Right cardiac atrium (tissue), 5 donors: Measurements from ENCODE around the gene USH1C. TPM values are rescaled to one million over a fixed set of nuclear protein-coding genes. Genes with fewer than 3 reads are reported as not detected.

Experiments
- ATAC-seq, 2 donors: fragments of 200-7000 bp; cut with Tn5 transposase; one replicate each; pipeline versions ENCODE4 v1.8.0 to v1.9.1; 2020; ENCODE audit warnings: moderate library complexity in 2 of 2, mild to moderate bottlenecking in 1 of 2
- DNase-seq, 3 donors: peaks; one replicate each; pipeline ENCODE4 v3.0.0-alpha.2; 2020
- H3K27ac ChIP-seq: one replicate; pipeline ENCODE4 v1.5.1; 2013; ENCODE audit warnings: mild to moderate bottlenecking, low read length, control low read depth, moderate library complexity
- H3K27me3 ChIP-seq: one replicate; pipeline ENCODE4 v1.6.1; 2013; ENCODE audit not compliant: control insufficient read depth, insufficient read depth
- H3K4me1 ChIP-seq: one replicate; pipeline ENCODE4 v1.6.1; 2013; ENCODE audit warnings: low read length; ENCODE audit not compliant: control insufficient read depth, insufficient read depth
- H3K4me3 ChIP-seq: one replicate; pipeline ENCODE4 v1.5.1; 2013; ENCODE audit warnings: low read length, control low read depth
- H3K9me3 ChIP-seq: one replicate; pipeline ENCODE4 v1.6.1; 2013; ENCODE audit warnings: low read length; ENCODE audit not compliant: control insufficient read depth
- WGBS: extraction: QIAGEN DNeasy Blood & Tissue Kit; methylation state at CpG from one replicate; pipeline ENCODE4 v1.1.7; 2013; 5-methylcytosine and 5-hydroxymethylcytosine counted together
- intact Hi-C, 4 donors: fragments of 100-400 bp; cut with DNase I; formaldehyde crosslinking; loops; one replicate each; pipeline versions ENCODE4 v1.11.0 to v1.14.0; 2022 to 2023
- polyA plus RNA-seq: library from polyadenylated mRNA; stranded (reverse); fragments of 200-250 nt; gene quantifications from one replicate; pipeline ENCODE4 v1.2.3, GENCODE V29; 2013
- total RNA-seq, 4 donors: library from RNA; stranded (reverse); fragmentation: NEBNext Ultra II Directional; extraction: Animal tissue kit (Norgen Biotek cat#: 25700); gene quantifications; one replicate each; pipeline ENCODE4 v1.2.1, GENCODE V29; 2021
- donor health status: healthy with polysubstance abuse.
- donor health status: DM: no; HTN: yes; CAD: no.
- donor health status: DM: no; HTN: no; CAD: no.
- donor health status: DM: no; HTN: yes; CAD: no; lungs with severe emphysema.
- donor health status: DM: yes; HTN: yes; CAD: no.

USH1C gene
- total and polyA plus RNA-seq, 5 donors: 0.16 to 0.61 (median 0.33) TPM; not detected in 1

DNA sequence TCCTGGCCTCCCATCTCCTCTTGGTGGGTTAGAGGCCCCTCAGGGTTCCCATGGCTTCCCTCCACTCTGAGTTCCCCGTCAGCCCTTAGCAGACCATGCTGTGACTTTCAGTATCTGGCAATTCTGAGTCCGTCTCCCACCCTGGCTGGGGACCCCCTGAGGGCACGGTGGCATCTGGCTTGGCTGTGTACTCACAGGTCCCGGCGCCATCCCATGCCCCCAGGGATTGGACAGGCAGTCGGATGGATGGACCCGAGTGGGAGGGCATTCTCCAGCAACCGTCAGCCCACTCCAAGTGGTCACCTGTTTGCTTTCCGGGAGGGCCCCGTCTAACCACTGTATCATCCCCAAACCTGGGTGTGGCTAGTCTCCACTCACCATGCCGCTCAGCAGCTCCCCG, 43.5 kb downstream of the USH1C start:
- H3K27ac ChIP-seq: no peak overlapping the region
- H3K27me3 ChIP-seq: no peaks in the 10 kb centered on the region
- ATAC-seq (no peak), DNase-seq (peak in 1 of 3 donors; percentile 58)
- no peaks in the 10 kb centered on the region for H3K4me1 ChIP-seq
- no peak overlapping the region for H3K4me3 ChIP-seq
- no peaks in the 10 kb centered on the region for H3K9me3 ChIP-seq
- WGBS: 94% methylated on average over 12 of the region's 12 CpGs
- intact Hi-C loops: loop anchor here in 3 of 4 donors (5.0 to 10.0 kb wide), 3 partner anchors 113 to 276 kb away; partner anchors contain the start of gene KCNJ11 (in 1 of the 3)

DNA sequence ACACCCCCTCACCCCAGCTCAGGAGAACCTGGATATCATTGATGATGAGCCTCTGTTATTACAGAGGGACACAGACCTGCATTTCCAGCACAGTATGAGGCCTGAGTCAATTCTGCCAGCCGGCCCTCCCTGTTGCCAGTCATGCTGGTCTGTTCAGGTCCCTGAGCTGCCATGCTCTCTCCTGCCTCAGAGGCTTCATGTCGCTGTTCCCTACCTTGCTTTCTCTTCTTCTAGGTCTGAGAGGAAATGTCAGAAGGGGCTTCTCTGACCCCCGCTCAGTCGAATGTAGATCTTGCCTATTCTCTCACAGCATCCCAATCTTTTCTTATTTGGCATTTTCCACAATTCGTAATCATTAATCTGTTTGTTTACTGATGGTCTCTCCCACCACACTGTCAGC, 45.7 kb downstream of the USH1C start:
- intact Hi-C loops: no loop called here
- Histone ChIP-seq H3K4me1 (no peaks in the 10 kb centered on the region), H3K27me3 (no peaks in the 10 kb centered on the region), H3K9me3 (no peaks in the 10 kb centered on the region), H3K27ac (no peak overlapping the region), H3K4me3 (no peak overlapping the region)
- DNase-seq (no peak), ATAC-seq (no peak)
- WGBS: 78% methylated on average over 5 of the region's 5 CpGs

DNA sequence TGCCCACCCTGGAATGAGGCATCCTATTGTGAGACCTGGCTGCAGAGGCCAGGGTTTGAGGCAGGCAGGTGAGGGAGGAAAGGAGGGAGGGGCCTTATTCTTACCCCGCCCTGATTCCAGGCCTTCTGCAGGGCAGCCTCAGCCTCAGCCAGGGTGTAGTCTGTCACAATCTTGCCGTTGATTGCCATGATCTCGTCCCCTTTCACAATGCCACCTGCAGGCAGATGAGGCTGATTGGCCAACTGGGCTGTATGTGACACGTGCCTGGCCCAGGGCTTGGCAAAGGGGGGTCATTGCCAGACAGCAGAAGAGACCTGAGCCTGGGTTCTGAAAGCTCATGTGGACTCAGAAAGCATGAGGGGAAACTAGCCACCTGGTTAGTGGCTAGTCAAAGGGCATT, 46.2 kb downstream of the USH1C start:
- 54% methylated on average over 4 of the region's 4 CpGs for WGBS
- no peak for DNase-seq
- intact Hi-C loops: no loop called here
- no peaks in the 10 kb centered on the region for H3K27me3 ChIP-seq
- no peaks in the 10 kb centered on the region for H3K9me3 ChIP-seq
- no peak for ATAC-seq
- H3K27ac ChIP-seq: no peak overlapping the region
- H3K4me3 ChIP-seq: no peak overlapping the region
- H3K4me1 ChIP-seq: no peaks in the 10 kb centered on the region

DNA sequence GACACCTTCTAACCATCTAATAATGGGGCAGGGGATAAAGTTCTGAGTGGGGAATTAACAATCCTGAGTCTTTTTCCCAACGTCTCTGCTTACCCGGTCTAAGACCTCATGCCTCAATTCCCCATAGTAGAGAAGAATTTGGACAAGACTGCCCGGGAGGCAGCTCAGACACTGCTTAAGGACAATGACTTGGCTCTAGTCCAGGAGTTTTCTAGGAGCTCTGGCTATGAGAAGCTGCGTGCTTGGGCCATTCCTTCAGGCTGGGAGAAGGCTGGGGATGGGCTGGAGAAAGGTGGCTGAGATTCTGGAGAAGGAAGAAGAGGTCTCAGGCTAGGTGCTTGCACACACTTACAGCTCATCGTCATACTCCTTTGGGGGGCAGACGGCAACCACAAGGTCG, 47.8 kb downstream of the USH1C start:
- peak in 1 of 2 donors; percentile 48 for ATAC-seq
- Histone ChIP-seq H3K4me3 (no peak overlapping the region), H3K27me3 (no peaks in the 10 kb centered on the region), H3K27ac (no peak overlapping the region), H3K9me3 (no peaks in the 10 kb centered on the region), H3K4me1 (no peaks in the 10 kb centered on the region)
- intact Hi-C loops: no loop called here
- 57% methylated on average over 7 of the region's 7 CpGs for WGBS
- no peak for DNase-seq

DNA sequence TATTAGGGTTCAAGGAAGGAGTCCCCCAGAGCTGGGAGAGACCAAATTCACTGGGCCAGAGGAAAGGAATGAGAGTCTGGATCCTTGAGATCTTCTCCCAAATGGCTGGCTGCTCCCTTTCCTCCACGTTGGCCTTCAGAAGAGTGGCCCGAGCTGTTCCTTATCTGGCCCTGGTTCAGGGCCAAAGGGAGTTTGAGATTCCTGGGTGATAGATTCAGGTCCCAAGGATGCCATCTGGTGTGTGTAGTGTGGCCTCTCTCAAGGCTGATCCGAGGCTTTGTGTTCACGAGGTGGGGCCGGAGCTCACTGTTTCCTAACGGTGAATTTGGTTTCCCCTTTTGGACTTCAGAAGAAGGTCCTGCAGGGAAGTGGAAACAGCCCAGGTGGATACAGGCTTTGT, 50.2 kb downstream of the USH1C start:
- Histone ChIP-seq H3K4me1 (no peaks in the 10 kb centered on the region), H3K27me3 (no peaks in the 10 kb centered on the region), H3K27ac (no peak overlapping the region), H3K9me3 (no peaks in the 10 kb centered on the region), H3K4me3 (no peak overlapping the region)
- intact Hi-C loops: loop anchor here in 1 of 4 donors (5.0 kb wide), 1 partner anchor 102 kb away; no protein-coding TSS in a partner anchor
- ATAC-seq (no peak), DNase-seq (no peak)
- 68% methylated on average over 6 of the region's 6 CpGs for WGBS

DNA sequence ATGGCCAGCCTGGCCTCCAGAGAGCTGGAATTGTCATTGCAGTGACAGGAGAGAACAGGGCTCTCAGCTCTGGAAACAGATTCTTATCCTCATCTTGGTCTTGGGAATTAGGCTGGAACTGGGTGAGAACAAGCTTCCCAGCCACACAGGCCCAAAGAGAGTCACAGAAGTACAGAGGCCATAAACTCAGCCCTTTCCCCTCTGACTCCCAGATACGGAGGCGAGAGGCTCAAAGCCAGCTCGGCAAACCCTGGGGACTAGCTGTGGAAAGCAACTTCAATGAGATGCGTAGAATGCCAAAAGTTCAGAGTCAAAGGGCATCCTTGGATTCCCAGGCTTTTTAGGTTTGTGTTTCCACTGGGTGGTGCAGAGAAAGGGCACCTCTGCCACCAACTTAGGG, 53.3 kb downstream of the USH1C start:
- H3K4me1 ChIP-seq: no peaks in the 10 kb centered on the region
- DNase-seq (no peak), ATAC-seq (no peak)
- intact Hi-C loops: loop anchor here in 1 of 4 donors (5.0 kb wide), 1 partner anchor 99 kb away; no protein-coding TSS in a partner anchor
- no peaks in the 10 kb centered on the region for H3K9me3 ChIP-seq
- WGBS: 77% methylated on average over 4 of the region's 4 CpGs
- H3K4me3 ChIP-seq: no peak overlapping the region
- H3K27ac ChIP-seq: no peak overlapping the region
- no peaks in the 10 kb centered on the region for H3K27me3 ChIP-seq

DNA sequence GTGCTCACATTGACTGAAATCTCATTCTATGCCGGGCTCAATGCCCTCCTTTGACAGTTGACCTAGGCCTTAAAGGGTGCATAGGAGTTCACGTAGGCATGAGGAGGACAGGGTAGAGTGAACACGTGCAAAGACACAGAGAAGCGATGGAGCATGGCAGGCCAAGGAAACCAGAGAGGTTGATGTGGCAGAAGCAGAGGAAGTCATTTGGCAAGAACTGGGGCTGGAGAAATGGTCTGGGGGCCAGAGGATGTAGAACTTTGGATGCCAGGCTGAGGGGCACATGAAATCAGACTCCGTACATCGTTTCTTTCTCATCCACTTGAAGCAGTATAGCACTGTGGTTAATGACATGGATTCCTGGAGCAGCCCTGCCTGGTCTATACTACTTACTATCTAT, 54.0 kb downstream of the USH1C start:
- DNase-seq: no peak
- intact Hi-C loops: loop anchor here in 1 of 4 donors (5.0 kb wide), 1 partner anchor 98 kb away; no protein-coding TSS in a partner anchor
- 84% methylated on average over 6 of the region's 6 CpGs for WGBS

DNA sequence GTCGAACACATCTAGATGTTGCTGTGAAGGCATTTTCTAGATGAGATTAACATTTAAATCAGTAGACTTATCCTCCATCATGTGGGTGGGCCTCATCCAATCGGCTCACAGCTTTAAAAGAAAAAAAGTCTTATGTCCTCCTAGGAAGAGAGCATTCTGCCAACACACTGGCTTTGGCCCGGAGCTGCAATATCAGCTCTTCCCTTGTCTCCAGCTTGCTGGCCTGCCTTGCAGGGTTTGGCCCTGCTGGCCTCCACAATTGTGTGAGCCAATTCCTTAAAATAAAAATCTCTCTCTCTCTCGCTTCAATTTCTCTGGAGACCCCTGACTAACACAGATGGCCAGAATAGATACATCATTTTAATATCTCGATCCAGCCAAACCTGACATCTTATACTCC, 54.5 kb downstream of the USH1C start:
- no peak overlapping the region for H3K4me3 ChIP-seq

More for the DNA sequence above, 54.0 kb downstream of the USH1C start:
- ATAC-seq: no peak
- H3K4me3 ChIP-seq: no peak overlapping the region
- no peak overlapping the region for H3K27ac ChIP-seq
- no peaks in the 10 kb centered on the region for H3K9me3 ChIP-seq
- no peaks in the 10 kb centered on the region for H3K4me1 ChIP-seq
- H3K27me3 ChIP-seq: no peaks in the 10 kb centered on the region

DNA sequence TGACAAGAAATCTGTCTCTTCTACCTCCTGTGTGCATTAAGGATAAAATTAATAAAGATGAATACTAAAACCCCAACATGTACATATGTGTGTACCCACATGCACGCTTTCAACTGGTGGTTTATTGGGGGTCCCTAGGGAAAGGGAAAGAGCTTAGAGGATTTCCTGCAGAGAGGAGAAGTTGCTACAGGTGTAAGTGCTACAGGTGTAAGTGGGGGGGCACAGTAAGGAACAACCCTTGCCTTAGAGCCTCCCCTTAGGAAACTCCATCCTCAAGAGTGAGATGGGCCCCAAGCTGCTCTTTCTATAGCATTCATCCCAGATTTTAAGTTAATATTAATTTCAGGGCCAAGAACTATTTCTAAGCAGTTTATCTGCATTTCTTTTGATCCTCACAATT, 55.7 kb downstream of the USH1C start:
- no peaks in the 10 kb centered on the region for H3K27me3 ChIP-seq
- intact Hi-C loops: no loop called here
- 81% methylated on average over 1 of the region's 1 CpG for WGBS

More for the DNA sequence above, 54.5 kb downstream of the USH1C start:
- intact Hi-C loops: loop anchor here in 1 of 4 donors (5.0 kb wide), 1 partner anchor 97 kb away; no protein-coding TSS in a partner anchor
- ATAC-seq (no peak), DNase-seq (no peak)
- WGBS: 39% methylated on average over 5 of the region's 5 CpGs
- Histone ChIP-seq H3K27ac (no peak overlapping the region), H3K4me1 (no peaks in the 10 kb centered on the region), H3K9me3 (no peaks in the 10 kb centered on the region), H3K27me3 (no peaks in the 10 kb centered on the region)

DNA sequence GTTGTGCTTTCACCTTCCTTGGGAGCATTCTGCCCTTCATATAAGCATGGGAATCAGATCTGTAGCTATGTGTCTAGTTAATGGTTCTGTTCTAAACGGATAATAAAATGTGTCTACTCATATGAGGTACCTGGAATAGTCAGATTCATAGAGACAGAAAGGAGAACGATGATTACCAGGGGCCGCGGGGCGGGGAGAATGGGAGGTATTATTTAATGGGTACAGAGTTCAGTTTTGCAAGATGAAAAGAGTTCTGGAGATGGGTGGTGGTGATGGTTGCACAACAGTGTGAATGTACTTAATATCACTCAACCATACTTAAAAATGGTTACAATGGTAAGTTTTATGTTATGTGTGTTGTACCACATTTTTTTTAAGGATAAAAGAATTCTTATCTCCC, 57.6 kb downstream of the USH1C start:
- intact Hi-C loops: no loop called here
- DNase-seq (no peak), ATAC-seq (no peak)
- Histone ChIP-seq H3K4me3 (no peak overlapping the region), H3K27me3 (no peaks in the 10 kb centered on the region), H3K4me1 (no peaks in the 10 kb centered on the region), H3K9me3 (no peaks in the 10 kb centered on the region), H3K27ac (no peak overlapping the region)
- WGBS: 90% methylated on average over 5 of the region's 5 CpGs

More for the DNA sequence above, 55.7 kb downstream of the USH1C start:
- Histone ChIP-seq H3K4me3 (no peak overlapping the region), H3K4me1 (no peaks in the 10 kb centered on the region), H3K27ac (no peak overlapping the region), H3K9me3 (no peaks in the 10 kb centered on the region)
- no peak for DNase-seq
- no peak for ATAC-seq

DNA sequence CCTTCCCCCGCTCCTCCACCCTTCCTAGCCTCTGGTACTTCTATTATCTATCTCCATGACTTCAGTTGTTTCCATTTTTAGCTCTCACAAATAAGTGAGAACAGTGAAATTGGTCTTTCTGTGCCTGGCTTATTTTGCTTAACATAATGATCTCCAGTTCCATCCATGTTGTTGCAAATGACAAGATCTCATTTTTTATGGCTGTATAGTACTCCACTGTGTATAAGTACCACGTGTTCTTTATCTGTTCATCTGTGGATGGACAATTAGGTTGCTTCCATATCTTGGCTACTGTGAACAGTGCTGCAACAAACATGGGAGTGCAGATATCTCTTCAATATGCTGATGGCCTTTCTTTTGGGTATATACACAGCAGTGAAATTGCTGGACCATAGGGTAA, 60.7 kb downstream of the USH1C start:
- intact Hi-C loops: no loop called here
- WGBS: 78% methylated on average over 2 of the region's 2 CpGs
- no peaks in the 10 kb centered on the region for H3K27me3 ChIP-seq

DNA sequence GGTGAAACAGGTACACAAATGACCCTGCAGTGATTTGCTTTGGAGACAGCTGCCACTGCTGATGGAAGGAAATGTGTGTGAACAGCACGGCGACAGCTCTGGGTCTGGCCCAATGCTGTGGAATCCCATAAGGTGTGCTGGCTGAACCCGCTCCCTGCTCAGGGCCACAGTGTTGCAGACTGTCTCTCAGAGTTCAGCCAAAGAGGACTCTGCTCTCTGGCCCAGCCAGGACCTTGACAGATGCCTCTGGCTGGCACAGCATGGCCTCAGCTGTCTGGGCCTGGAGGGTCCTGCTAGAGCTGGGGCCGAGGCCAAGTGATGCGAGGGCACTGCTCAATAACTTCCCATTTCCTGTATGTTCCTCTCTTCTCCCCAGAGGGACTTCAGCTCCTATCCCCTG, 62.3 kb downstream of the USH1C start:
- no peak overlapping the region for H3K27ac ChIP-seq
- no peak overlapping the region for H3K4me3 ChIP-seq
- H3K27me3 ChIP-seq: no peaks in the 10 kb centered on the region
- no peaks in the 10 kb centered on the region for H3K4me1 ChIP-seq
- intact Hi-C loops: no loop called here
- ATAC-seq (no peak), DNase-seq (no peak)
- H3K9me3 ChIP-seq: no peaks in the 10 kb centered on the region
- 78% methylated on average over 5 of the region's 5 CpGs for WGBS

More for the DNA sequence above, 60.7 kb downstream of the USH1C start:
- H3K27ac ChIP-seq: no peak overlapping the region
- no peak overlapping the region for H3K4me3 ChIP-seq
- H3K4me1 ChIP-seq: no peaks in the 10 kb centered on the region
- H3K9me3 ChIP-seq: no peaks in the 10 kb centered on the region
- DNase-seq: no peak
- no peak for ATAC-seq
